HG03469 (cell line): ENCODE results near the gene TBL1XR1.

Experiments used
- ATAC-seq: cut with Tn5 transposase; IDR thresholded peaks from one replicate; pipeline ENCODE4 v1.9.1; 2021; ENCODE audit warnings: mild to moderate bottlenecking, moderate library complexity, moderate number of reproducible peaks; ENCODE audit not compliant: unreplicated experiment

The TBL1XR1 gene

GRCh38 chr3:177197041-177197726 lies at the start of gene TBL1XR1:
TSS of gene TBL1XR1 (minus strand) at chr3:177197482. CDS start at chr3:177064977, 132,505 bp downstream.
- peak; percentile 27 for ATAC-seq

DNA sequence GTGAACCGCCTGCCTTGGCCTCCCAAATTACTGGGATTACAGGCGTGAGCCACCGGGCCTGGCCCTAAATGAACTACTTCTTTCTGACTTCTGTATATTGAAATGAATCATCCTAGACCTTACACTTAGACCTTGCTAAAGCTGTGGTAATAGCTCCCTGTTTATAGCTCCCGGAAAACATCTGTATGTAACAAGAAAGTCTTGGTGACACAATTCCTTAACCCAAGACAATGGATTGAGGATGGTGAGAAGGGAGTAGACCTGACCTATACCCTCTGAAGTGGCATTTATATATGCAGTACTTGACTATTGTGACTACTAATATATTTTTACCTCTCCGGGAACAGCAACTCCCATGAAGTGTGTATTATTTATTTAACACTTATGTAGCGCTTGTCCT lies 48.0 kb upstream of the TBL1XR1 start:
- no peak for ATAC-seq

DNA sequence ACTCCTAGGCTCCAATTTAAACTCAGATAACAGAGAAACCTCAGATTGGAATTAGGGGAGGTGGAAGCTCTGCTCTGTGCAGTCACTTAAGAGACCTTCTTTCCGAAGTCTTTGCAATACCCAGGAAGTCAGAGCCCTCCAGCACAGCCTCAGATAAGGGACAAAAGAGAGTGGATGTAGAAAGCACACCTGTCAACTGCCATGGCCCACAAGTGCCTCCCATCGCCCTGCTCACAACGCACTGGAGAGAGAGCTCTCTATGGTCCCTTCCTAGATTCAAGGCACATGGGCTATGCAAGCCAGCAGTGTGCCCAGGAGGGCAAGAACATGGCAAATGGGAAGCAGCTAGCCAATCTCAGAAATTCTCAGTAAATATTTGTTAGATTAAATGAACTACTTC lies 47.3 kb upstream of the TBL1XR1 start:
- ATAC-seq = no peak

GRCh38 chr3:177238686-177239216 lies 41.5 kb upstream of the TBL1XR1 start:
- ATAC-seq = no peak

DNA sequence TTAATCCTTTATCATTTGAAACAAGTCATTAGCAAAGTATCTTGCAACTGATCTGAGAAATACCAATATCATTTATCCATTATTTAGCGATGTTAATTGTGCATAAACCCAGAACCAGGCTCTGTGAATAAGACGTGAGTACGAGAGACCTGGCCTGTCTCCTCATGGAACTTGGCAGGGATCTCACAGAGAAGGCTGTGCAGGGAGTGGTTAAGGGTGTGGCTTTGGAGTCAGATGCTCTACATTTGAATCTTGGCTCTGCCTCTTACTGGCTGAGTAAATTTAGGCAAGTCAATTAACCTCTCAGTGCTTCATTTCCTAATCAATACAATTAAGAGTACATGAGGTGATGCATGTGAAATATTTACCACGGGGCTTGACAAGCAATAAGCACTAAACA lies 39.9 kb upstream of the TBL1XR1 start:
- no peak for ATAC-seq

DNA sequence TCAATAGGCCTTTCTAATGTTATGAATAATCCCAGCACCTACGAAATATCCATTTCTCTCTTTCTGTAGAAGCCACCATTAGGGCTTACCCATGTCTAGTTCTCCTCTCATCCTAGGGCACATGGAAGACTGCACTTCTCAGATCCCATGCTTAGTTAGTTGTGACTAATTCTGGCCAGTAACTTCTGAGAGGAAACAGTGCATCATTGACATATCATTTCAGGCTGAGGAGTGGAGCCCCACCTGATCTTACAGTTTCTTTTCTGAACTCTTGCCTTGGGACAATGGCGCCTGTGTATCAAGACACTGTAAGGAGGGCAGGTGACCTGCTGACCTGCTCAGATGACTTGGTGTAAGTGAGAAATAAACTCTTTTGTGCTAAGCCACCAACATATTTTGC lies 39.4 kb upstream of the TBL1XR1 start:
- ATAC-seq = no peak

- no peak for ATAC-seq
Measured at GRCh38 chr3:177234121-177234520, 36.8 kb upstream of the TBL1XR1 start.

- no peak for ATAC-seq
Measured at GRCh38 chr3:177231242-177231641, 34.0 kb upstream of the TBL1XR1 start.

GRCh38 chr3:177230641-177231040 lies 33.4 kb upstream of the TBL1XR1 start:
- ATAC-seq = no peak

GRCh38 chr3:177229791-177230190 lies 32.5 kb upstream of the TBL1XR1 start:
- no peak for ATAC-seq

GRCh38 chr3:177228601-177229190 lies 31.4 kb upstream of the TBL1XR1 start:
- ATAC-seq = no peak

- ATAC-seq = no peak
Measured at GRCh38 chr3:177224414-177224813, 27.1 kb upstream of the TBL1XR1 start.

- no peak for ATAC-seq
Measured at GRCh38 chr3:177221744-177222143, 24.5 kb upstream of the TBL1XR1 start.

GRCh38 chr3:177220136-177220974 lies 23.1 kb upstream of the TBL1XR1 start:
- ATAC-seq = no peak

- ATAC-seq = no peak
Measured at GRCh38 chr3:177213801-177214535, 16.7 kb upstream of the TBL1XR1 start.

DNA sequence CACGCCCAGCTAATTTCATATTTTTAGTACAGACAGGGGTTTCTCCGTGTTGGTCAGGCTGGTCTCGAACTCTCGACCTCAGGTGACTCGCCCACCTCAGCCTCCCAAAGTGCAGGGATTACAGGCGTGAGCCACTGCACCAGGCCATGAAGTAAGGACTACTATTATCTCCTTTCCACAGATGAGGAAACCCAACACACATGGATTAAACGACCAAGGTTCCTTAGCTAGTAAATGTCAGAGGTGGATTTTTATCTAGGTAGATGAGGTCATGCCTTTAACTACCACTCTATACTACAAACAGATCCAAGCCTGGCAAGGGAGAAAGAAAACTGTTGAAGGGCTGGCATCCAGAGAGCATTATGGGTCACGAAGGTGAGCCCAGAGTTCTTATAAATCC lies 15.5 kb upstream of the TBL1XR1 start:
- ATAC-seq = no peak

GRCh38 chr3:177212278-177212610 lies 15.0 kb upstream of the TBL1XR1 start:
- no peak for ATAC-seq

DNA sequence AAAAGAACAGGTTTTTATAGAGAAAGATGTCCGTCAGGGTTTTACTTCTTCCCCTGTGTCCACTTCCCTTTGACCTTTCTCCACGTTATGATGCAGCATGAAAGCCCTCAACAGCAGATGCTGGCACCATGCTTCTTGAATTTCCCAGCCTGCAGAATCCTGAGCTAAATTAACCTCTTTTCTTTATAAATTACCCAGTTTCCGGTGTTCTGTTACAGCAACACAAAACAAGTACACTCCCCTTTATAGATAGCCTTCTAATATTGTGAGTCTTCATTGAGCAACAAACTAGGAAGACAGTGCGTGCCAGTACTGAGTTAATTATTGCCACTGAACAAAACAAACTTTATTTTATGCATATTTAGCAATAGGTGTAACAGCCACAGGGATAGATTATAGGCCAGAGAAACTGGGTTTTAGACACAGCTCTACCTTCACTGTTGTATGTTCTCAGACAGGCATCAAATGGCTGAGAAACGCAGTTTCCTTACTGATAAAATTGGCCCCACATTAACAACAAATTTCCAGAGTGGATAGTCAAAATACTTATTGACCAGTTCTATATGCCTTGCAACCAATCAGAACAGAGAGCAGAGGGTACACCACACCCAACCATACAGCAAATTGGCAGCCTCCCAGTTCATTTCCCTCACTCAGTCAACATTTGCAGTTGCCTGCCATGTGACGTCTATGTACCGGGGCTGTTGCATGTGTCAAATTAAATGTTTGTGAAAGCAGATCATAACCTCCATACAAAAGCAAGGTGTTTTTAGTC lies 14.4 kb upstream of the TBL1XR1 start:
- ATAC-seq = no peak

GRCh38 chr3:177210744-177211502 lies 13.6 kb upstream of the TBL1XR1 start:
- no peak for ATAC-seq

DNA sequence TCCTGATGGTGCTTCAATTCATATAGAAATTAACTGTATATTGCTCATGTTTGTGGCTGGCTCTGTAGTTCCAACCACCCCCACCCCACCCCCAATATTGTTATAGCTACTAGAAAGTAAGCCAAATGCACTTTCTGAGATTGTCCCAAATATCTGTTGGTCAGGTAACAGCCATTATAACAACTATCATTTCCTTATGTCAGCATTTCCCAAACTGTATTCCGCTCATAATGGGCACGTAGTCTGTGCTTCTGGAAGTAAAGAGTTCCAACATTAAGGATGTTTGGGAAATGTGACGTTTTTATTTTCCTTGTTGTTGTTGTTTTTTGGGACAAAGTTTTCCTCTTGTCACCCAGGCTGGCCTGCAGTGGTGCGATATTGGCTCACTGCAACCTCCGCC lies 12.2 kb upstream of the TBL1XR1 start:
- no peak for ATAC-seq
